Testis (tissue), 3 donors: ENCODE measurements around the gene FILIP1L. TPM values are rescaled to one million over a fixed set of nuclear protein-coding genes. Genes with fewer than 3 reads are reported as not detected.

Experiments
- DNase-seq: peaks from one replicate; pipeline ENCODE4 v3.0.0-alpha.2; 2019
- H3K27ac ChIP-seq, 2 donors: fragments of 200-600 bp; sonication (generic); one replicate each; pipeline ENCODE4 v1.5.1; 2019
- H3K27me3 ChIP-seq: fragments of 200-600 bp; sonication (generic); one replicate; pipeline ENCODE4 v1.5.1; 2019
- H3K36me3 ChIP-seq: fragments of 200-600 bp; sonication (generic); one replicate; pipeline ENCODE4 v1.5.1; 2017; ENCODE audit warnings: low read depth; ENCODE audit errors: missing control alignments
- H3K4me1 ChIP-seq: fragments of 200-600 bp; sonication (generic); one replicate; pipeline ENCODE4 v1.5.1; 2019
- H3K4me3 ChIP-seq, 2 donors: fragments of 200-600 bp; sonication (generic); one replicate each; pipeline ENCODE4 v1.5.1; 2017 to 2019
- H3K9me3 ChIP-seq: fragments of 200-600 bp; sonication (generic); one replicate; pipeline ENCODE4 v1.5.1; 2017
- CTCF ChIP-seq, 3 experiments: fragments of 450-650 bp in 2 of 3; fragments of 200-600 bp in 1 of 3; sonication (generic) in 1 of 3; IDR thresholded peaks; one replicate each; pipeline ENCODE4 v1.5.1; 2016 to 2019; ENCODE audit warnings: antibody characterized with exemption in 3 of 3, mild to moderate bottlenecking in 2 of 3, moderate library complexity in 1 of 3
- POLR2A ChIP-seq: fragments of 450-650 bp; IDR thresholded peaks from one replicate; pipeline ENCODE4 v1.6.1; 2017; ENCODE audit warnings: antibody characterized with exemption, mild to moderate bottlenecking, moderate library complexity
- WGBS, 2 donors: methylation state at CpG; one replicate each; pipeline ENCODE4 v1.1.5; 2018; 5-methylcytosine and 5-hydroxymethylcytosine counted together
- intact Hi-C: fragments of 100-400 bp; cut with DNase I; formaldehyde crosslinking; loops from one replicate; pipeline ENCODE4 v1.15.1; 2023; ENCODE audit warnings: low total_unique reads
- polyA plus RNA-seq: library from polyadenylated mRNA; stranded (reverse); fragments of 350-450 nt; fragmentation: Illumina TruSeq; extraction: RNeasy Lipid Tissue Mini Kit (QIAGEN cat#74804); gene quantifications from one replicate; pipeline ENCODE4 v1.2.3, GENCODE V29; 2014; ENCODE audit warnings: low read depth, low replicate concordance; ENCODE audit not compliant: insufficient read depth
- total RNA-seq, 2 donors: library from RNA; depleted of rRNA; stranded (reverse); fragments of >200 nt; gene quantifications; one replicate each; pipeline ENCODE4 v1.2.3, GENCODE V29; 2016

FILIP1L gene
- total and polyA plus RNA-seq, 3 donors from 2014 or later, result 16.5 to 20.1 (median 16.7) TPM

GRCh38 chr3:100081311-100081710 lies 33.0 kb downstream of the FILIP1L start:
- TF ChIP-seq CTCF (IDR thresholded peaks at IDR 0.05), result no peak
- no peak for TF ChIP-seq POLR2A
- Histone ChIP-seq H3K9me3 (no peaks in the 10 kb centered on the region), H3K36me3 (no peaks in the 10 kb centered on the region), H3K4me1 (no peaks in the 10 kb centered on the region), H3K27me3 (no peaks in the 10 kb centered on the region), H3K4me3 (no peak overlapping the region), H3K27ac (no peak overlapping the region)
- intact Hi-C loops, result no loop called here
- 50 to 68% methylated on average over 1 of the region's 1 CpG for WGBS, 2 donors
- no peak for DNase-seq

DNA sequence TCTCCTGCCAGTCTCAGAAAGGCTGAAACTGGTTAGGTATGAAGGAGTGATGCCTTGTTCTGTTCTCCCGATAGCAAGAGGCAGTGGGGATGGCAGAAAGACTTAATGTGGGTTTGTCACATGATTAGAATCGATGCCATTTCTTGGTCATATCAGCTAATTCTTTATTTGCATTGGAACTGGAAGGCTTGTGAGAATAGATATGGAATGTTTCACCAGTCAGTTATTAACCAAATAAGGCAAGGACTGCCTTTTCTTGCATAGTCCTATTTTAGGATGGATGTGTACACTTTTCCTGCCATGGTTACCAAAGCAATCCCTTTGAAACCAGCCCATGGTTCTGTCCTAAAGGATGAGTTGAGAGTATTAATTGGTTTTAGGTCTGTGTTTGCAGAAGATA lies 33.7 kb downstream of the FILIP1L start:
- H3K4me1 ChIP-seq, result no peaks in the 10 kb centered on the region
- no peak for DNase-seq
- H3K36me3 ChIP-seq, result no peaks in the 10 kb centered on the region
- H3K9me3 ChIP-seq, result no peaks in the 10 kb centered on the region
- intact Hi-C loops, result no loop called here
- WGBS, 2 donors, result 74 to 80% methylated on average over 2 of the region's 2 CpGs
- no peaks in the 10 kb centered on the region for H3K27me3 ChIP-seq
- no peak overlapping the region for H3K27ac ChIP-seq
- H3K4me3 ChIP-seq, result no peak overlapping the region
- TF ChIP-seq POLR2A (no peak), CTCF (IDR thresholded peaks at IDR 0.05) (no peak)

- Histone ChIP-seq H3K4me1 (no peaks in the 10 kb centered on the region), H3K36me3 (no peaks in the 10 kb centered on the region), H3K9me3 (no peaks in the 10 kb centered on the region), H3K27me3 (no peaks in the 10 kb centered on the region), H3K27ac (no peak overlapping the region), H3K4me3 (no peak overlapping the region)
- DNase-seq, result no peak
- intact Hi-C loops, result loop anchor here (10.0 kb wide), 1 partner anchor 175 kb away; no protein-coding TSS in a partner anchor
- 94 to 96% methylated on average over 1 of the region's 1 CpG for WGBS, 2 donors
- no peak for TF ChIP-seq CTCF (IDR thresholded peaks at IDR 0.05)
- no peak for TF ChIP-seq POLR2A
These were observed 35.0 kb downstream of the FILIP1L start for GRCh38 chr3:100079328-100079727.

DNA sequence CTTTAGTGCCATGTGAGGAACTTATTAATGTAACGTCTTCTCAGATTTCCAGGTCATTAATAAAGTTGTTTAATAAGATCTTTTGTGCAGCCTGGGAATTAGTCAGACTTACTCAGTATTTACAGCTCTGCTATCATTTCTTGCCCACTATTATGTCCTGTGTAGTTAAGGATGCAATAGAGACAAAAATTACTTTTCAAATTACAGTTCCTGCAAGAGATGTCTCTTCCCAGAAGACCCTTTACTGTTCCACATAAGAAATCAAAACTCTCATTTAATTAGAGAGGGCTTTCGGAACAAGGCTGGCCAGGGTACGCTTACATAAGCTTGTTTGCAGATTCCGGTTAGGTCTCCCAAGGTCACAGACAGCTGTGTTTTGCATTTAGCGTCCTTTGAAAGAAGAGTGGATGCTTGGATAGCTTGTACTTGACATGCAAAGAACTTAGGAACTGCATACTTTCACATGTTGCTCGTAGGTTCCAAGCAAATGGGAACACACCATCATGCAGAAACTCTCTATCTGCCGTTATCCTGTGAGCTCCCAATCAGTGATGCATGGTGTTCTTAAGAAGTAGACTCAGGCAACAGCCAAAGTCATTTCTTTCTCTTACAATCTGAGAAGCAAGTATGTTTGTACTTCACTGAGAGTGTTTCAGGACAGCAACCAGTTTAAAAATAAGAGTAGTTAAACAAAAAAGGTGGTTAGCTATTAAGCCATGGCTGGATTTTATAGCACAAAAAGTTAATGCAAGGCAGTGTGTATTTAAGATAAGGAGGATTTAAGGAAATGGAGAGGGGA lies 37.4 kb downstream of the FILIP1L start:
- no peak for TF ChIP-seq POLR2A
- no peak for TF ChIP-seq CTCF (IDR thresholded peaks at IDR 0.05)
- Histone ChIP-seq H3K4me1 (no peaks in the 10 kb centered on the region), H3K36me3 (no peaks in the 10 kb centered on the region), H3K4me3 (no peak overlapping the region), H3K9me3 (no peaks in the 10 kb centered on the region), H3K27ac (no peak overlapping the region), H3K27me3 (no peaks in the 10 kb centered on the region)
- intact Hi-C loops, result loop anchor here (10.0 kb wide), 1 partner anchor 178 kb away; no protein-coding TSS in a partner anchor
- WGBS, 2 donors, result 45 to 47% methylated on average over 7 of the region's 7 CpGs
- DNase-seq, result no peak
